ENCODE results near the gene TPRN. TPM values are rescaled to one million over a fixed set of nuclear protein-coding genes. Genes with fewer than 3 reads are reported as not detected.
A peak's percentile ranks its signal among the peaks of the same experiment; 100 is the strongest.

Gene TPRN
- total RNA-seq, 2 experiments from 2014 or later, result 7.3 to 7.6 TPM

- Mint-ChIP-seq H3K4me3 (no peak overlapping the region), H3K9me3 (no peaks in the 10 kb centered on the region), H3K27ac (no peak overlapping the region), H3K36me3 (no peaks in the 10 kb centered on the region), H3K27me3 (peaks cover 76% of the 10 kb centered on the region), H3K4me1 (peaks cover 13% of the 10 kb centered on the region)
- no peak for DNase-seq
Observed at GRCh38 chr9:137160716-137161557, 39.6 kb downstream of the TPRN start.

GRCh38 chr9:137160054-137160425, 40.5 kb downstream of the TPRN start:
- peaks cover 13% of the 10 kb centered on the region for H3K4me1 Mint-ChIP-seq
- H3K27ac Mint-ChIP-seq, result no peak overlapping the region
- peaks cover 75% of the 10 kb centered on the region for H3K27me3 Mint-ChIP-seq
- H3K4me3 Mint-ChIP-seq, result no peak overlapping the region
- H3K9me3 Mint-ChIP-seq, result no peaks in the 10 kb centered on the region
- H3K36me3 Mint-ChIP-seq, result no peaks in the 10 kb centered on the region
- no peak for DNase-seq

DNA sequence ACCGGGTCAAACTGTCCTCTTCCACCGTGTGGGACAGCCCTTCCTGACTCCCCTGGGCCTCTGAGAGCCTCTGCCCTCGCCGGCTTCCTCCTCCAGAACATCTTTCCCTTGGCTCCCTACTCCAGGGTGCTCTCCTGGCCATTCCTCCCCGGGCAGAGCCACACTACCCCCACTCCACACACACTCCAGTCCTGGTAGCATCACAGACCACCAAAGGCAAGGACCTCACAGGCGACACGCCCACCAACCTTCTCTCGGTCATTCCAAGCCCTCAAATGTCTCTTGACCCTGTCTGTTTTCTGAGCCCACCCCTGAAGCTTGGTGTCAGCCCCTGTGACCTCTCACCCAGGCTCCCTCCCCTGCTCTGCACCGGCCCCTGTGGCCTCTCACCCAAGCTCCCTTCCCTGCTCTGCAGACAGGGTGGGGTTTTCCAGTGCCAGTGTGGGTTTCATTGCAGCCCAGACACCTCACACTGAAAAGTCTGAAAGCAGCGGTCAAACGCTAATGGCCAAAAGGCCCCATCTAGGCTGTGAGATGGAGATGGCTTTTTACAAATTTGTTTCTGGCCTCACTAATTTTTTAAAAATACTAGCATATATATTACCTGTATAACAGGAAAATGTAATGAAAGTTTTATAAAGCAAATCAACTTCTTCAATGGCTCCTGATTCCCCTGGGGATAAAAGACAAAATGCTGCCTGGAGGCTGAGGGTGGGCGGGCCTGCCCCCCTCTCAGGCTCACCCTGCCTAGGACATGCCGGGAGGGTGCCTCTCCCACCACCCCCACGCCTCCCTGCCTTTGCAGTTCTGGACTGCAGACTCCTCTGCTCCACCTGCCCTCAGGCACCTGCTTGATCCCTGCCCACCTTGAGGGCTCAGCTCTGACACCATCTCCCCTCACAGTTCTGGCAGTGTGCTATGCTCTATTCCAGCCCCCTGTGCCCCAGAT, 41.2 kb downstream of the TPRN start:
- peaks cover 13% of the 10 kb centered on the region for H3K4me1 Mint-ChIP-seq
- DNase-seq, result no peak
- H3K4me3 Mint-ChIP-seq, result no peak overlapping the region
- no peaks in the 10 kb centered on the region for H3K36me3 Mint-ChIP-seq
- H3K9me3 Mint-ChIP-seq, result no peaks in the 10 kb centered on the region
- no peak overlapping the region for H3K27ac Mint-ChIP-seq
- peaks cover 70% of the 10 kb centered on the region for H3K27me3 Mint-ChIP-seq

DNA sequence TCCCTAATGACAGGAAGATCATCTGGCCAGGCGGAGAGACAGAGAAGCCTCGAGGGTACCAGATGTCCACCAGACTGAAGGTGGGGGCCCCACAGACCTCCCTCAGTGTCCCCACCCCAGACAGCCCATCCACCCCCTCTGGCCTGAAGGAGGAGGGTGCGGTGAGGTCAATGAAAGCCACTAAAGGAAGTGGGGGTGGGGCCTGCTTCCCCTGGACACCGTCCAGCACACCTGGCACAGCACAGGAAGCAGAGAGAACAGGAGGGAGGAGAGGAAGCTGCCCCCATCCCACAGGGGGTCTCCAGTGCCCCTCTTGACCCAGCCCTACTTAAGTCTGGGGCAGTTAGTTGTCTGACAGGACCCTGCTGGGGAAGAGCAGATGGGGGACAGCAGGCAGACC, 41.9 kb downstream of the TPRN start:
- H3K9me3 Mint-ChIP-seq, result no peaks in the 10 kb centered on the region
- H3K4me1 Mint-ChIP-seq, result peaks cover 13% of the 10 kb centered on the region
- peaks cover 66% of the 10 kb centered on the region for H3K27me3 Mint-ChIP-seq
- DNase-seq, result no peak
- no peak overlapping the region for H3K4me3 Mint-ChIP-seq
- no peak overlapping the region for H3K27ac Mint-ChIP-seq
- H3K36me3 Mint-ChIP-seq, result no peaks in the 10 kb centered on the region

- H3K4me1 Mint-ChIP-seq, result peaks cover 13% of the 10 kb centered on the region
- no peak for DNase-seq
- no peaks in the 10 kb centered on the region for H3K9me3 Mint-ChIP-seq
- H3K27me3 Mint-ChIP-seq, result peaks cover 59% of the 10 kb centered on the region
- H3K4me3 Mint-ChIP-seq, result no peak overlapping the region
- H3K27ac Mint-ChIP-seq, result no peak overlapping the region
- H3K36me3 Mint-ChIP-seq, result no peaks in the 10 kb centered on the region
Observed at GRCh38 chr9:137157618-137158415, 42.7 kb downstream of the TPRN start.

- Mint-ChIP-seq H3K9me3 (no peaks in the 10 kb centered on the region), H3K4me1 (peaks cover 13% of the 10 kb centered on the region), H3K27ac (no peak overlapping the region), H3K4me3 (peak overlapping the region; percentile 11), H3K36me3 (no peaks in the 10 kb centered on the region), H3K27me3 (peaks cover 55% of the 10 kb centered on the region)
- peak; percentile 66 for DNase-seq
Observed at GRCh38 chr9:137156567-137157375, 43.8 kb downstream of the TPRN start.

- no peaks in the 10 kb centered on the region for H3K9me3 Mint-ChIP-seq
- no peaks in the 10 kb centered on the region for H3K4me1 Mint-ChIP-seq
- no peak for DNase-seq
- H3K27me3 Mint-ChIP-seq, result peaks cover 17% of the 10 kb centered on the region
- H3K27ac Mint-ChIP-seq, result no peak overlapping the region
- H3K36me3 Mint-ChIP-seq, result no peaks in the 10 kb centered on the region
- H3K4me3 Mint-ChIP-seq, result no peak overlapping the region
Observed at GRCh38 chr9:137152844-137153405, 47.6 kb downstream of the TPRN start.

DNA sequence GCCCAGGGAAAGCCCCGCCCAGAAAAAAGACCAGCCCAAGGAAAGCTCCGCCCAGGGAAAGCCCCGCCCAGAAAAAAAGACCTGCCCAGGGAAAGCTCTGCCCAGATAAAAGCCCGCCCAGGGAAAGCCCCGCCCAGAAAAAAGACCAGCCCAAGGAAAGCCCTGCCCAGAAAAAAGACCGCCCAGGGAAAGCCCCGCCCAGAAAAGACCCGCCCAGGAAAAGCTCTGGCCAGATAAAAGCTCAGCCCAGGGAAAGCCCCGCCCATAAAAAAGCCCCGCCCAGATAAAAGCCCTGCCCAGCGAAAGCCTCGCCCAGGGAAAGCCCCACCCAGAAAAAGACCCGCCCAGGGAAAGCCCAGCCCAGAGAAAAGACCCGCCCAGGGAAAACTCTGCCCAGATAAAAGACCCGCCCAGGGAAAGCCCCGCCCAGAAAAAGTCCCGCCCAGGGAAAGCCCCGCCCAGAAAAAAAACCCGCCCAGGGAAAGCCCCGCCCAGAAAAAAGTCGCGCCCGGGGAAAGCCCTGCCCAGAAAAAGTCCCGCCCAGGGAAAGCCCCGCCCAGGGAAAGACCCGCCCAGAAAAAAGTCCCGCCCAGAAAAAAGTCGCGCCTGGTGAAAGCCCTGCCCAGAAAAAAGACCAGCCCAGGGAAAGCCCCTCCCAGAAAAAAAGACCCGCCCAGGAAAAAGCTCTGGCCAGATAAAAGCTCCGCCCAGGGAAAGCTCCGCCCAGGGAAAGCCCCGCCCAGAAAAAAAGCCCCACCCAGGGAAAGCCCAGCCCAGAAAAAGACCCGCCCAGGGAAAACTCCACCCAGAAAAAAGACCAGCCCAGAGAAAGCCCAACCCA, 49.7 kb downstream of the TPRN start:
- H3K4me1 Mint-ChIP-seq, result no peaks in the 10 kb centered on the region
- no peak overlapping the region for H3K4me3 Mint-ChIP-seq
- H3K27ac Mint-ChIP-seq, result peak overlapping the region; percentile 70
- DNase-seq, result peak; percentile 70
- no peaks in the 10 kb centered on the region for H3K36me3 Mint-ChIP-seq
- no peaks in the 10 kb centered on the region for H3K9me3 Mint-ChIP-seq
- peaks cover 17% of the 10 kb centered on the region for H3K27me3 Mint-ChIP-seq

- DNase-seq, result no peak
- Mint-ChIP-seq H3K4me1 (no peaks in the 10 kb centered on the region), H3K4me3 (no peak overlapping the region), H3K27me3 (peaks cover 12% of the 10 kb centered on the region), H3K36me3 (no peaks in the 10 kb centered on the region), H3K9me3 (no peaks in the 10 kb centered on the region), H3K27ac (no peak overlapping the region)
Observed at GRCh38 chr9:137149942-137150616, 50.5 kb downstream of the TPRN start.

GRCh38 chr9:137149363-137149762, 51.2 kb downstream of the TPRN start:
- H3K4me3 Mint-ChIP-seq, result no peak overlapping the region
- H3K9me3 Mint-ChIP-seq, result no peaks in the 10 kb centered on the region
- no peak overlapping the region for H3K27ac Mint-ChIP-seq
- peaks cover 14% of the 10 kb centered on the region for H3K27me3 Mint-ChIP-seq
- DNase-seq, result no peak
- no peaks in the 10 kb centered on the region for H3K4me1 Mint-ChIP-seq
- no peaks in the 10 kb centered on the region for H3K36me3 Mint-ChIP-seq

DNA sequence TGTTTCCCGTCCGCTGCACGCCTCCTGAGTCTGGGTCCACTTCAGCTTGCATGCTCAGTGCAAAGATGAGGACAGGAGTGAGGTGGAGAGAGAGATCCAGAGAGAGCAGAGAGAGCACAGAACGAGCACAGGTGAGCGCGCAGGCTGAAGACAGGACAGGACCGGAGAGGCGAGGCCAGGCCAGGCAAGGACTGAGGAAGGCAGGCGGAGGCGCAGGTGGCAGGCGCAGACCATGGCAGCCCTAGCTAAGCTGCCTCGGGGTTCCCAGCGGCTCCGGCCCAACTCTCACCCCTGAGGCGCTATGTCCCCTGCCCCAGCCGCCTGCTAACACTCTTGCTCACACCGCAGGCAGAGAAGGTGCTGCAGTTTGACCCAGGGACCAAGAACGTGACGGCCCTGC, 51.9 kb downstream of the TPRN start:
- Mint-ChIP-seq H3K27ac (no peak overlapping the region), H3K9me3 (no peaks in the 10 kb centered on the region), H3K36me3 (no peaks in the 10 kb centered on the region), H3K4me3 (no peak overlapping the region), H3K27me3 (peaks cover 21% of the 10 kb centered on the region), H3K4me1 (no peaks in the 10 kb centered on the region)
- DNase-seq, result no peak

- Mint-ChIP-seq H3K27me3 (peaks cover 25% of the 10 kb centered on the region), H3K27ac (no peak overlapping the region), H3K4me3 (no peak overlapping the region), H3K36me3 (no peaks in the 10 kb centered on the region), H3K4me1 (no peaks in the 10 kb centered on the region), H3K9me3 (no peaks in the 10 kb centered on the region)
- DNase-seq, result no peak
Observed at GRCh38 chr9:137148242-137148641, 52.3 kb downstream of the TPRN start.

DNA sequence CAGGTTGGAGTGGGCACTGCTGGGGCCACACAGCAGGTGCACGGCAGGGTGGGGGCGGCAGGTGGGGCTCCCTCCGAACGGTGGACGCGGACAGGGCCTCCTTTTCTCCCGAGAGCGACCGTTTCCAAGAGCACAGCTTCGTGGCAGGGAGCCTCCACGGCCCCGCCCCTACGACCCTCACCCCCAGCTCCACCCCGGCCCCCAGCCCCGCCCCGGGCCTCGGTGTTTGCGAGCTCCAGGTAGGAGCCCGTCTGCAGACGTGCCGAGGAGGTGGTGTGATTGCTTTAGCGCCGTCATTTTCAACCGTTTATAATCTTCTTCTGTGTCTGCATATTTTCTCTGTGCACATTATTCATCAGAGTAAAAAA, 52.8 kb downstream of the TPRN start:
- Mint-ChIP-seq H3K36me3 (no peaks in the 10 kb centered on the region), H3K27ac (no peak overlapping the region), H3K27me3 (peaks cover 27% of the 10 kb centered on the region), H3K4me1 (no peaks in the 10 kb centered on the region), H3K9me3 (no peaks in the 10 kb centered on the region), H3K4me3 (no peak overlapping the region)
- no peak for DNase-seq

All from activated naive CD8-positive, alpha-beta T cell treated with anti-CD3 and anti-CD28 coated beads for 36 hours (primary cell).